Panc1 (cell line): ENCODE measurements around the gene RAB5A.

Source experiments
- POLR2AphosphoS5 ChIP-seq: IDR thresholded peaks from 2 replicates; pipeline ENCODE4 v1.6.1; 2012; ENCODE audit warnings: mild to moderate bottlenecking, low read depth, low read length, moderate library complexity
- REST ChIP-seq, 2 experiments: IDR thresholded peaks; 2 replicates each; pipeline ENCODE4 v1.6.1; 2011 to 2012; ENCODE audit warnings: low read depth in 2 of 2, control low read depth in 1 of 2, low read length in 1 of 2, mild to moderate bottlenecking in 1 of 2, moderate library complexity in 1 of 2; ENCODE audit not compliant: insufficient read depth in 1 of 2

GRCh38 chr3:19967208-19967607 lies 20.3 kb downstream of the RAB5A start:
- TF ChIP-seq POLR2AphosphoS5 (no peak), REST (IDR thresholded peaks at IDR 0.05; ENCODE audit: insufficient read depth in 1 of 2, low read depth in 2 of 2, low read length in 1 of 2) (no peak)
